DOHH2 (cell line): ENCODE data around the gene BOD1L1.
A peak's percentile ranks its signal among the peaks of the same experiment; 100 is the strongest.

Source experiments
- H3F3A ChIP-seq: fragments of 200-600 bp; sonication (generic), shearing (Covaris generic); 2 replicates; pipeline ENCODE4 v1.6.0; 2016; ENCODE audit warnings: antibody characterized with exemption, mild to moderate bottlenecking; ENCODE audit not compliant: control insufficient read depth, insufficient read depth
- H3K27ac ChIP-seq: fragments of 200-600 bp; sonication (generic); 2 replicates; pipeline ENCODE4 v1.5.1; 2014; ENCODE audit warnings: low read depth, mild to moderate bottlenecking, low read length, moderate library complexity
- H3K27me3 ChIP-seq: fragments of 200-600 bp; sonication (generic); 2 replicates; pipeline ENCODE4 v1.6.1; 2014; ENCODE audit warnings: mild to moderate bottlenecking, low read length, mixed read lengths; ENCODE audit not compliant: control insufficient read depth
- H3K36me3 ChIP-seq: fragments of 200-600 bp; sonication (generic); 2 replicates; pipeline ENCODE4 v1.6.1; 2014; ENCODE audit warnings: mild to moderate bottlenecking, low read length, moderate library complexity, mixed read lengths; ENCODE audit not compliant: control insufficient read depth
- H3K4me1 ChIP-seq: fragments of 200-600 bp; sonication (generic); 2 replicates; pipeline ENCODE4 v1.6.1; 2014; ENCODE audit warnings: mild to moderate bottlenecking, low read length, mixed read lengths; ENCODE audit not compliant: control insufficient read depth
- H3K4me2 ChIP-seq: fragments of 200-600 bp; sonication (generic); 2 replicates; pipeline ENCODE4 v1.6.0; 2014; ENCODE audit warnings: mild to moderate bottlenecking, low read length, moderate library complexity
- H3K4me3 ChIP-seq: fragments of 200-600 bp; sonication (generic); 2 replicates; pipeline ENCODE4 v1.5.1; 2014; ENCODE audit warnings: mild to moderate bottlenecking, low read length, mixed read lengths
- H3K79me2 ChIP-seq: fragments of 200-600 bp; sonication (generic); 2 replicates; pipeline ENCODE4 v1.6.1; 2014; ENCODE audit warnings: mild to moderate bottlenecking, low read length, mixed read lengths; ENCODE audit not compliant: control insufficient read depth
- H3K9me2 ChIP-seq: fragments of 200-600 bp; sonication (generic); replicated peaks from 2 replicates; pipeline ENCODE4 v1.6.1; 2014; ENCODE audit warnings: mild to moderate bottlenecking, low read length, mixed read lengths; ENCODE audit not compliant: control insufficient read depth
- H3K9me3 ChIP-seq: fragments of 200-600 bp; sonication (generic); 2 replicates; pipeline ENCODE4 v1.6.1; 2014; ENCODE audit warnings: antibody characterized with exemption, low read length, mixed read lengths; ENCODE audit not compliant: control insufficient read depth, insufficient read depth
- H4K20me1 ChIP-seq: fragments of 200-600 bp; sonication (generic); 2 replicates; pipeline ENCODE4 v1.6.0; 2014; ENCODE audit warnings: low read depth, mild to moderate bottlenecking, antibody characterized with exemption, low read length, moderate library complexity; ENCODE audit not compliant: control insufficient read depth, insufficient read depth
- EZH2phosphoT487 ChIP-seq: fragments of 200-600 bp; sonication (generic); IDR thresholded peaks from 2 replicates; pipeline ENCODE4 v1.6.1; 2017; ENCODE audit warnings: borderline replicate concordance, mild to moderate bottlenecking, antibody characterized with exemption, low read length, moderate library complexity, mixed read lengths
- TF ChIP-seq, protein P1 (sequence below): fragments of 200-600 bp; sonication (generic); IDR thresholded peaks from one replicate; pipeline ENCODE4 v1.5.1; 2014; ENCODE audit warnings: antibody characterized with exemption, mild to moderate bottlenecking, low read depth, low read length; ENCODE audit not compliant: poor library complexity, severe bottlenecking

BOD1L1 gene

DNA sequence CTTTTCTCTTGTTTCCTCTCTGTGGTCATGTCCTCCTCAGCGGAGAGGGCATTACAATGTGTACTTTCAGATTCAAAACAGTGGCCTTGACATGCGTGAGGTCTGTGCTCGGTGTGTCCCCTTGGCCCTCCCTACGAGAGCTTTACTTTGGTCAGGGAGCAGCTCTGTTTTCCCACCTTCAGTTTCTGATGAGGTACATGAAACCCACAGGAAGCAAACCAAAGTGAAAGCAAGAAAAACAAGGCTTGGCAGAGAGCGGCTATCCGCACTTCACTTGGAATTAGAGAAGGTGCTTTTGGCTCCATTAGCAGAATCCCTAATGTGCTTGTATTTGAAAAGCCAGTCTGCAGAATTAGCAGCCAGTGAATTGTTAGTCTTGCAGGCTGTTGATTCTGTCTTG is 19.5 kb upstream of the BOD1L1 start:
- no peaks in the 10 kb centered on the region for H3K36me3 ChIP-seq
- TF ChIP-seq EZH2phosphoT487 = no peak
- TF ChIP-seq, protein P1, sequence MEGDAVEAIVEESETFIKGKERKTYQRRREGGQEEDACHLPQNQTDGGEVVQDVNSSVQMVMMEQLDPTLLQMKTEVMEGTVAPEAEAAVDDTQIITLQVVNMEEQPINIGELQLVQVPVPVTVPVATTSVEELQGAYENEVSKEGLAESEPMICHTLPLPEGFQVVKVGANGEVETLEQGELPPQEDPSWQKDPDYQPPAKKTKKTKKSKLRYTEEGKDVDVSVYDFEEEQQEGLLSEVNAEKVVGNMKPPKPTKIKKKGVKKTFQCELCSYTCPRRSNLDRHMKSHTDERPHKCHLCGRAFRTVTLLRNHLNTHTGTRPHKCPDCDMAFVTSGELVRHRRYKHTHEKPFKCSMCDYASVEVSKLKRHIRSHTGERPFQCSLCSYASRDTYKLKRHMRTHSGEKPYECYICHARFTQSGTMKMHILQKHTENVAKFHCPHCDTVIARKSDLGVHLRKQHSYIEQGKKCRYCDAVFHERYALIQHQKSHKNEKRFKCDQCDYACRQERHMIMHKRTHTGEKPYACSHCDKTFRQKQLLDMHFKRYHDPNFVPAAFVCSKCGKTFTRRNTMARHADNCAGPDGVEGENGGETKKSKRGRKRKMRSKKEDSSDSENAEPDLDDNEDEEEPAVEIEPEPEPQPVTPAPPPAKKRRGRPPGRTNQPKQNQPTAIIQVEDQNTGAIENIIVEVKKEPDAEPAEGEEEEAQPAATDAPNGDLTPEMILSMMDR = no peak
- no peak overlapping the region for H3K27ac ChIP-seq
- H3K4me1 ChIP-seq = no peaks in the 10 kb centered on the region
- peaks cover 10% of the 10 kb centered on the region for H3K27me3 ChIP-seq
- no peak overlapping the region for H3K4me3 ChIP-seq
- no peaks in the 10 kb centered on the region for H4K20me1 ChIP-seq
- no peaks in the 10 kb centered on the region for H3K9me3 ChIP-seq
- H3F3A ChIP-seq = no peaks in the 10 kb centered on the region
- no peaks in the 10 kb centered on the region for H3K9me2 ChIP-seq
- H3K4me2 ChIP-seq = no peak overlapping the region
- H3K79me2 ChIP-seq = no peaks in the 10 kb centered on the region

DNA sequence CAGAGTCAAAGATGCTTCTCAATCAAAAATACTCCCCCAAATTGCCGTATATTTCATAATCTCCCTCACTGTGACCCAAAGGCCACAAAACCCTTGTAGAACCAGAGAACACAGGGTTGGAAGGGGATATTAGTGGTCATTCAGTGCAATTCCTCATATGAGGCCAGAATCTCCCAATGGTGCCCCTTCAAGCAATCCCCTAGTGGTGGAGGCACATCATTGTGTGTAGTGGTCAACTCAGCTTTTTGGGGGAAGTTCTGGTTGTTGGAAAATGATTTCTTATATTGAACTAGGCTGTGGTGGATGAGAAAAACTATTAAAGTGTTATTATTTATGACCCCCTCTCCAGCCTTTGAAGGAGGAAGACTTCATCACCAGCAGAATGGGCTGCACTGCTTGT is 17.6 kb upstream of the BOD1L1 start:
- H4K20me1 ChIP-seq = no peaks in the 10 kb centered on the region
- no peak overlapping the region for H3K4me3 ChIP-seq
- H3K27me3 ChIP-seq = peaks cover 9% of the 10 kb centered on the region; the same call in 1 of the 2 replicates
- no peaks in the 10 kb centered on the region for H3K9me3 ChIP-seq
- no peak for TF ChIP-seq EZH2phosphoT487
- TF ChIP-seq, protein P1 = peak; percentile 27
- H3F3A ChIP-seq = no peaks in the 10 kb centered on the region
- no peaks in the 10 kb centered on the region for H3K36me3 ChIP-seq
- H3K79me2 ChIP-seq = no peaks in the 10 kb centered on the region
- H3K4me2 ChIP-seq = no peak overlapping the region
- no peak overlapping the region for H3K27ac ChIP-seq
- H3K9me2 ChIP-seq = no peaks in the 10 kb centered on the region
- H3K4me1 ChIP-seq = no peaks in the 10 kb centered on the region

DNA sequence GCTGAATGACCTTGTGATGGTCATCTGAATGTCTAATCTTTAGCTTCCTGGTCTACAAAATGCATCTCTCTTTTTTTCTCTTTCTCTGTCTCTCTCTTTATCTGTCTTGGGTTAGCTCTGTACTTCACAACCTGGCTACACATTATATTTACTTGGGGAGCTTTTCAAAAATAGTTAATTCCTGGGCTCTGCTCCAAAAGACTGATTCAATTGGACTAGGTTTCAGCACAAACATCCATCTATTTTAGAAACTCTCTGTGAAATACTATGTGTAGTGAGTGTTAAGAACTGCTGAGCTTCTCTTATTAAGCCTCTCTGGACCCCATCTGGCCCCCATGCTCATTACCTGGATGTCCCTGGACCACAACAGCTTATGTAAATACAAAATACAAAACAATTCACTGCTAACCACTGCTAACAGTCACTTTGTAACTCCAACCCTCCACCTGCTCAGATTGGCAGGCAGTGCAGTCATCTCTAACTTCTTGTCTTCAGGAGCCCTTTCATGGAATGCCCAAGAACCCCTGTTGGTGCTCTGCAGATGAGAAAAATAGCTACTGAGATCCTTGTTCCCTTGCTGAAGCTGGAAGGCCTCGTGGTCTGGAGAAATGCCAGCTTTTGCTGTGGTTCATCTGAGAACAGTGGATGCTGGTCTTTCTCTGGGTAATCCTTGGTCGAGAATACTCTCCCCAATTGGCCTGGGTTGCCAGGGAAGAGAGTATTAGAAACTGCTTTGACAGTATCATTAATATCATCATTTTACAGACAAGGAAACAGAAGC is 14.8 kb upstream of the BOD1L1 start:
- no peak overlapping the region for H3K4me3 ChIP-seq
- no peak overlapping the region for H3K4me2 ChIP-seq

More for the DNA sequence above, 14.8 kb upstream of the BOD1L1 start:
- Histone ChIP-seq H3K4me1 (no peaks in the 10 kb centered on the region), H3K36me3 (no peaks in the 10 kb centered on the region), H3K79me2 (no peaks in the 10 kb centered on the region), H3K27me3 (peaks cover 10% of the 10 kb centered on the region; the same call in 1 of the 2 replicates), H3K9me2 (no peaks in the 10 kb centered on the region), H3K9me3 (no peaks in the 10 kb centered on the region), H3K27ac (no peak overlapping the region), H4K20me1 (no peaks in the 10 kb centered on the region), H3F3A (no peaks in the 10 kb centered on the region)
- TF ChIP-seq, protein P1 = no peak
- TF ChIP-seq EZH2phosphoT487 = no peak
